Esophagus muscularis mucosa (tissue), 4 donors: ENCODE results near the gene TMEM255B. TPM values are rescaled to one million over a fixed set of nuclear protein-coding genes. Genes with fewer than 3 reads are reported as not detected.

Experiments used
- DNase-seq: peaks from one replicate; pipeline ENCODE4 v3.0.0-alpha.2; 2017; ENCODE audit errors: extremely low spot score
- H3K27ac ChIP-seq, 4 donors: fragments of 200-600 bp; sonication (generic); replicated peaks in 1 of 4; 1 replicate in 3 of 4; 2 replicates in 1 of 4; pipeline ENCODE4 v1.5.1; 2016 to 2019; ENCODE audit warnings: mild to moderate bottlenecking in 1 of 4
- H3K27me3 ChIP-seq, 4 donors: fragments of 200-600 bp; sonication (generic); one replicate each; pipeline versions ENCODE4 v1.5.1 to v1.6.0; 2016 to 2019
- H3K36me3 ChIP-seq, 4 donors: fragments of 200-600 bp; sonication (generic); one replicate each; pipeline ENCODE4 v1.5.1; 2016 to 2019
- H3K4me1 ChIP-seq, 4 donors: fragments of 200-600 bp; sonication (generic); one replicate each; pipeline ENCODE4 v1.5.1; 2016 to 2019
- H3K4me3 ChIP-seq, 4 donors: fragments of 200-600 bp; sonication (generic); 1 replicate in 2 of 4; 2 replicates in 2 of 4; pipeline ENCODE4 v1.5.1; 2016 to 2019; ENCODE audit warnings: mild to moderate bottlenecking in 4 of 4, moderate library complexity in 1 of 4
- H3K9me3 ChIP-seq, 4 donors: fragments of 200-600 bp; sonication (generic); 1 replicate in 3 of 4; 2 replicates in 1 of 4; pipeline ENCODE4 v1.5.1; 2016 to 2019
- EP300 ChIP-seq: sonication (generic); formaldehyde crosslinking; IDR thresholded peaks from one replicate; pipeline ENCODE4 v1.6.1; 2017; ENCODE audit warnings: antibody characterized with exemption
- POLR2A ChIP-seq: fragments of 450-650 bp; IDR thresholded peaks from one replicate; pipeline ENCODE4 v1.6.1; 2017; ENCODE audit warnings: antibody characterized with exemption, moderate library complexity, mild to moderate bottlenecking, low read depth
- POLR2AphosphoS5 ChIP-seq, 2 donors: sonication (generic); formaldehyde crosslinking; IDR thresholded peaks; one replicate each; pipeline ENCODE4 v1.6.1; 2017; ENCODE audit warnings: antibody characterized with exemption in 2 of 2
- WGBS: methylation state at CpG from one replicate; pipeline ENCODE4 v1.1.5; 2018; 5-methylcytosine and 5-hydroxymethylcytosine counted together
- intact Hi-C: fragments of 100-400 bp; cut with DNase I; formaldehyde crosslinking; loops from one replicate; pipeline ENCODE4 v1.15.1; 2023
- total RNA-seq, 4 donors: library from RNA; depleted of rRNA; stranded (reverse); fragments of >200 nt; gene quantifications; one replicate each; pipeline versions ENCODE4 v1.1.0 to v1.2.1, GENCODE V29; 2016
- TF ChIP-seq, protein P1 (sequence below), 3 experiments: fragments of 200-600 bp in 2 of 3; fragments of 450-650 bp in 1 of 3; sonication (generic) in 2 of 3; IDR thresholded peaks; one replicate each; pipeline ENCODE4 v1.5.1; 2017 to 2019; ENCODE audit warnings: antibody characterized with exemption in 3 of 3, mild to moderate bottlenecking in 2 of 3, moderate library complexity in 1 of 3

Gene TMEM255B
- total RNA-seq, 4 donors from 2014 or later, result 4.1 to 12.3 (median 10.7) TPM

DNA sequence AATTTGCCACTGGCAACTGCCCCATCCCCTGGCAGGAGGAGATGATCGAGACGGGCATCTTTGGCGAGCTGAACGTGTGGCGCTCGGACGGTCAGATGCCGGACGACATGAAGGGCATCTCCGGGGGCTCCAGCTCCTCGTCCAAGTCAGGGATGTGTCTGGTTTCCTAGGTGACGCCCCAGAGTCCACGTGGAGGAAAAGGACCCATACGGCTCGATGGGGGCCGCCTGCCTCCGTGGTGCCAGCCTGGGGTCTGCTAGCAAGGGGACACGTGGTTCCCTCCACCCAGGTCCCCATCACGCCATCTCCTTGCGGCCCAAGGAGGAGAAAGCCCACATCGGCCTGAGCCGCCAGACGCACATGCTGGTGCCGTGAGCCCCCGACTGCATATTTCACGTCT lies 23.8 kb upstream of the TMEM255B start:
- intact Hi-C loops, result no loop called here
- TF ChIP-seq EP300, result no peak
- TF ChIP-seq POLR2A, result no peak
- TF ChIP-seq, protein P1, sequence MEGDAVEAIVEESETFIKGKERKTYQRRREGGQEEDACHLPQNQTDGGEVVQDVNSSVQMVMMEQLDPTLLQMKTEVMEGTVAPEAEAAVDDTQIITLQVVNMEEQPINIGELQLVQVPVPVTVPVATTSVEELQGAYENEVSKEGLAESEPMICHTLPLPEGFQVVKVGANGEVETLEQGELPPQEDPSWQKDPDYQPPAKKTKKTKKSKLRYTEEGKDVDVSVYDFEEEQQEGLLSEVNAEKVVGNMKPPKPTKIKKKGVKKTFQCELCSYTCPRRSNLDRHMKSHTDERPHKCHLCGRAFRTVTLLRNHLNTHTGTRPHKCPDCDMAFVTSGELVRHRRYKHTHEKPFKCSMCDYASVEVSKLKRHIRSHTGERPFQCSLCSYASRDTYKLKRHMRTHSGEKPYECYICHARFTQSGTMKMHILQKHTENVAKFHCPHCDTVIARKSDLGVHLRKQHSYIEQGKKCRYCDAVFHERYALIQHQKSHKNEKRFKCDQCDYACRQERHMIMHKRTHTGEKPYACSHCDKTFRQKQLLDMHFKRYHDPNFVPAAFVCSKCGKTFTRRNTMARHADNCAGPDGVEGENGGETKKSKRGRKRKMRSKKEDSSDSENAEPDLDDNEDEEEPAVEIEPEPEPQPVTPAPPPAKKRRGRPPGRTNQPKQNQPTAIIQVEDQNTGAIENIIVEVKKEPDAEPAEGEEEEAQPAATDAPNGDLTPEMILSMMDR (IDR thresholded peaks at IDR 0.05), result no peak
- no peak for TF ChIP-seq POLR2AphosphoS5 (IDR thresholded peaks at IDR 0.05)
- H3K4me3 ChIP-seq, result no peak overlapping the region
- no peaks in the 10 kb centered on the region for H3K4me1 ChIP-seq
- no peak for DNase-seq
- H3K9me3 ChIP-seq, result no peaks in the 10 kb centered on the region
- WGBS, result 90% methylated on average over 23 of the region's 26 CpGs
- H3K27me3 ChIP-seq, result peaks cover 0 to 13% (median 0%) of the 10 kb centered on the region in 4 donors
- no peaks in the 10 kb centered on the region for H3K36me3 ChIP-seq
- no peak overlapping the region for H3K27ac ChIP-seq

DNA sequence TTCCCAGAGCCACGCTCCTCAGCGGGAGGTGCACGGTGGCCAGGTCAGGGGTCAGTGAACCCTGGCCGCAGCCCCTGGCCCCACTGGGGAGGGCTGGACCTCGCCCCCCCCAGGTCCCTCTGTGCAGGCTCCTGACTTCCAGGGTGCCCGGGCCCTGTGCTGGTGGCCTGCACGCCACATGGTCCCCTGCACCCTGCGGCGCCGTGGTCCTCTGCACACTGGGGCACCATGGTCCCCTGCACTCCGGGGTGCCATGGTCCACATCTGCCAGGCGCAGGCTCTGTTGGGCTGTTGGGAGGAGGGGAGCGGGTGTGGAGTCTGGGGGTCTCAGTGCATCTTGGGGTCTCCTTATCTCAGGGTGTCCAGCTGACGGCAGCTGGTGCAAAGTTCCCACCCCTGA lies 23.3 kb upstream of the TMEM255B start:
- H3K4me1 ChIP-seq, result no peaks in the 10 kb centered on the region
- intact Hi-C loops, result no loop called here
- DNase-seq, result no peak
- no peaks in the 10 kb centered on the region for H3K9me3 ChIP-seq
- TF ChIP-seq EP300, result no peak
- TF ChIP-seq POLR2A, result no peak
- TF ChIP-seq POLR2AphosphoS5 (IDR thresholded peaks at IDR 0.05), result no peak
- TF ChIP-seq, protein P1 (IDR thresholded peaks at IDR 0.05), result no peak
- H3K4me3 ChIP-seq, result no peak overlapping the region
- 100% methylated on average over 1 of the region's 14 CpGs for WGBS
- no peak overlapping the region for H3K27ac ChIP-seq
- H3K27me3 ChIP-seq, result peaks cover 0 to 16% (median 0%) of the 10 kb centered on the region in 4 donors
- H3K36me3 ChIP-seq, result no peaks in the 10 kb centered on the region

DNA sequence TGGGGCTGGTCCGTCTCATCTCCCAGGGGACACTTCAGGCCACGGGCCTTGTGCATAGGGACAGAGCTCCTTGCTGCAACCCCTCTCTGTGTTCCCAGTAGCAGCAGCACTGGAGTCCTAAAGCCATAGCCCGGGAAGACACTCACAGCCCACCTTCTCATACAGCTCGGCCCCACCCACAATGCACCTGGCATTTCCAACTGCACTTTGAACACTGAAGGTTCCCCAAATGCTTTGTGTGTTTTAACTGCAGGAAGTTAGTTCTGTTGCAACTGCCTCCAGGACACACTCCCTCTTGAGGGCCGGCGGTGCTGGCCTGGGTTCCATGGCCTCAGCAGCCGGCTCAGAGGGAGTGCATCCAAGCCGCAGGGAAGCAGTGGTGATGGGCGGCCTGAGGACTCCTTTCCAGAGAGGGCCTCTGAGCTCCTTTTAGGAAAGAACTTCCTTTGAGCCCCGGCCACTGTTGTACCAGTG lies 22.7 kb upstream of the TMEM255B start:
- 73% methylated on average over 7 of the region's 10 CpGs for WGBS
- H3K27me3 ChIP-seq, result peaks cover 0 to 17% (median 0%) of the 10 kb centered on the region in 4 donors
- no peaks in the 10 kb centered on the region for H3K9me3 ChIP-seq
- no peaks in the 10 kb centered on the region for H3K36me3 ChIP-seq
- no peak for DNase-seq
- intact Hi-C loops, result no loop called here
- no peak overlapping the region for H3K27ac ChIP-seq
- H3K4me3 ChIP-seq, result no peak overlapping the region
- TF ChIP-seq EP300 (no peak), POLR2A (no peak), POLR2AphosphoS5 (IDR thresholded peaks at IDR 0.05) (no peak)
- TF ChIP-seq, protein P1 (IDR thresholded peaks at IDR 0.05), result no peak
- H3K4me1 ChIP-seq, result no peaks in the 10 kb centered on the region

DNA sequence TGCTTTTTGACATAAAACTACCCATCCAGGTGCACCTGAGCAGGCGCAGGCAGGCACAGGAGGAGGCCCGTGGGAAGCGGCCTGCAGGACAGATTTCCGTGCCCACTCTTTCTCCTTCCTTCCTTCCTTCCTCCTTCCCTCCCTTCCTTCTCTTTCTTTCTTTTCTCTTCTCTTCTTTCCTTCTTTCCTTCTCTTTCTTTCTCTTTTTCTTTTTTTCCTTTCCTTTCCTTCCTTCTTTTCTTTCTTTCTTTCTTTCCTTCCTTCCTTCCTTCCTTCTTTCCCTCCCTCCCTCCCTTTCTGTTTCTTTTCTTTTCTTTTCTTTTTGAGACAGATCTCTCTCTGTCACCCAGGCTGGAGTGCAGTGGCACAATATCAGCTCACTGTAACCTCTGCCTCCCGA lies 21.2 kb upstream of the TMEM255B start:
- no peak overlapping the region for H3K4me3 ChIP-seq
- 79% methylated on average over 5 of the region's 5 CpGs for WGBS
- H3K27ac ChIP-seq, result no peak overlapping the region
- no peaks in the 10 kb centered on the region for H3K9me3 ChIP-seq
- no peaks in the 10 kb centered on the region for H3K4me1 ChIP-seq
- no peak for DNase-seq
- TF ChIP-seq, protein P1 (IDR thresholded peaks at IDR 0.05), result no peak
- TF ChIP-seq POLR2A, result no peak
- H3K27me3 ChIP-seq, result peaks cover 0 to 22% (median 0%) of the 10 kb centered on the region in 4 donors
- intact Hi-C loops, result no loop called here
- H3K36me3 ChIP-seq, result no peaks in the 10 kb centered on the region
